RCC 7860 (cell line): ENCODE data around the gene SYNRG.
A peak's percentile ranks its signal among the peaks of the same experiment; 100 is the strongest.
"Not testable (repeated sequence)": the region's sequence is repeated elsewhere in the genome, so short reads cannot be mapped to it uniquely, and the experiment has no call there.

ENCODE experiments used
- DNase-seq: peaks from one replicate; pipeline ENCODE4 v3.0.0-alpha.2; 2015; ENCODE audit warnings: low spot score
- FAIRE-seq: peaks from 2 replicates; lab custom pipeline; 2012; peaks lifted over from hg19 to GRCh38; lab: Jason Lieb, UNC

SYNRG gene

GRCh38 chr17:37546302-37546701 lies 62.9 kb downstream of the SYNRG start:
- DNase-seq (no peak), FAIRE-seq (no peak)

GRCh38 chr17:37545486-37545885 lies 63.7 kb downstream of the SYNRG start:
- no peak for FAIRE-seq
- DNase-seq, result no peak

GRCh38 chr17:37543637-37544052 lies 65.6 kb downstream of the SYNRG start:
- FAIRE-seq (no peak), DNase-seq (no peak)

- DNase-seq, result no peak
- FAIRE-seq, result no peak
Measured at GRCh38 chr17:37541880-37542660, 67.1 kb downstream of the SYNRG start.

- DNase-seq (no peak), FAIRE-seq (no peak)
Measured at GRCh38 chr17:37538981-37539659, 70.1 kb downstream of the SYNRG start.

- DNase-seq (no peak), FAIRE-seq (no peak)
Measured at GRCh38 chr17:37535906-37536305, 73.3 kb downstream of the SYNRG start.

- no peak for FAIRE-seq
- no peak for DNase-seq
Measured at GRCh38 chr17:37532756-37533155, 76.5 kb downstream of the SYNRG start.

GRCh38 chr17:37530420-37530819 lies 78.8 kb downstream of the SYNRG start:
- DNase-seq (no peak), FAIRE-seq (no peak)

GRCh38 chr17:37527249-37527851 lies 81.9 kb downstream of the SYNRG start:
- DNase-seq, result peak; percentile 62
- no peak for FAIRE-seq

- FAIRE-seq (no peak), DNase-seq (no peak)
Measured at GRCh38 chr17:37523715-37524219, 85.5 kb downstream of the SYNRG start.

- DNase-seq (no peak), FAIRE-seq (no peak)
Measured at GRCh38 chr17:37521821-37522220, 87.4 kb downstream of the SYNRG start.

- FAIRE-seq, result no peak
- no peak for DNase-seq
Measured at GRCh38 chr17:37520174-37520573, 89.0 kb downstream of the SYNRG start.

- DNase-seq (no peak), FAIRE-seq (no peak)
Measured at GRCh38 chr17:37519251-37519985, 89.8 kb downstream of the SYNRG start.

- FAIRE-seq (no peak), DNase-seq (no peak)
Measured at GRCh38 chr17:37518826-37519225, 90.4 kb downstream of the SYNRG start.

- no peak for DNase-seq
- FAIRE-seq, result no peak
Measured at GRCh38 chr17:37517881-37518280, 91.3 kb downstream of the SYNRG start.

GRCh38 chr17:37516127-37516571 lies 93.1 kb downstream of the SYNRG start:
- no peak for FAIRE-seq
- peak; percentile 50 for DNase-seq

GRCh38 chr17:37513711-37514110 lies 95.5 kb downstream of the SYNRG start:
- DNase-seq, result no peak
- FAIRE-seq, result no peak

GRCh38 chr17:37512442-37513068 lies 96.7 kb downstream of the SYNRG start:
- DNase-seq (no peak), FAIRE-seq (no peak)

GRCh38 chr17:37511642-37512041 lies 97.6 kb downstream of the SYNRG start:
- not testable (repeated sequence) for FAIRE-seq, DNase-seq

GRCh38 chr17:37510056-37510455 lies 99.2 kb downstream of the SYNRG start:
- no peak for FAIRE-seq
- DNase-seq, result no peak
